Smooth muscle cell (in vitro differentiated cells): Measurements from ENCODE around the gene RXRA. TPM values are rescaled to one million over a fixed set of nuclear protein-coding genes. Genes with fewer than 3 reads are reported as not detected.

ENCODE experiments used
- DNase-seq: peaks from one replicate; lab custom pipeline; 2025; ENCODE audit not compliant: unreplicated experiment; lab: John Stamatoyannopoulos, UW
- H2AFZ ChIP-seq: fragments of 200-600 bp; sonication (generic); 2 replicates; pipeline ENCODE4 v1.6.0; 2016; ENCODE audit warnings: antibody characterized with exemption, low read depth, mild to moderate bottlenecking
- H3F3A ChIP-seq: fragments of 200-600 bp; sonication (generic); 2 replicates; pipeline ENCODE4 v1.6.0; 2017; ENCODE audit warnings: antibody characterized with exemption, low read depth
- H3K27ac ChIP-seq: fragments of 200-600 bp; sonication (generic); 2 replicates; pipeline ENCODE4 v1.5.1; 2016; ENCODE audit warnings: low read depth, mild to moderate bottlenecking
- H3K27me3 ChIP-seq: fragments of 200-600 bp; sonication (generic); 2 replicates; pipeline ENCODE4 v1.6.1; 2016; ENCODE audit warnings: low read depth, mild to moderate bottlenecking
- H3K36me3 ChIP-seq: fragments of 200-600 bp; sonication (generic); 2 replicates; pipeline ENCODE4 v1.5.1; 2016; ENCODE audit warnings: low read depth
- H3K4me1 ChIP-seq: fragments of 200-600 bp; sonication (generic); 2 replicates; pipeline ENCODE4 v1.5.1; 2016; ENCODE audit warnings: low read depth
- H3K4me2 ChIP-seq: fragments of 200-600 bp; sonication (generic); 2 replicates; pipeline ENCODE4 v1.6.0; 2016; ENCODE audit warnings: mild to moderate bottlenecking
- H3K4me3 ChIP-seq: fragments of 200-600 bp; sonication (generic); 2 replicates; pipeline ENCODE4 v1.5.1; 2016; ENCODE audit warnings: mild to moderate bottlenecking
- H3K79me2 ChIP-seq: fragments of 200-600 bp; sonication (generic); 2 replicates; pipeline ENCODE4 v1.6.0; 2016; ENCODE audit warnings: low read depth, mild to moderate bottlenecking
- H3K9ac ChIP-seq: fragments of 200-600 bp; sonication (generic); 2 replicates; pipeline ENCODE4 v1.6.0; 2016; ENCODE audit warnings: low read depth
- H3K9me3 ChIP-seq: fragments of 200-600 bp; sonication (generic); replicated peaks from 2 replicates; pipeline ENCODE4 v1.5.1; 2016; ENCODE audit warnings: low read depth
- H4K20me1 ChIP-seq: fragments of 200-600 bp; sonication (generic); 2 replicates; pipeline ENCODE4 v1.6.0; 2016; ENCODE audit warnings: low read depth
- CTCF ChIP-seq: fragments of 200-600 bp; sonication (generic); IDR thresholded peaks from 2 replicates; pipeline ENCODE4 v1.5.1; 2017; ENCODE audit warnings: borderline replicate concordance, mild to moderate bottlenecking, antibody characterized with exemption; ENCODE audit not compliant: insufficient read depth, poor library complexity, severe bottlenecking
- WGBS: methylation state at CpG from one replicate; pipeline ENCODE4 v1.1.7; 2016; ENCODE audit warnings: low lambda C conversion rate; 5-methylcytosine and 5-hydroxymethylcytosine counted together
- polyA plus RNA-seq: library from polyadenylated mRNA; unstranded; fragments of >200 nt; fragmentation: Nextera tagmentation; extraction: Ambion mirVana; gene quantifications from 2 replicates; pipeline ENCODE4 v1.2.1, GENCODE V29; 2016
- total RNA-seq: library from RNA; depleted of rRNA; stranded (reverse); fragments of >200 nt; gene quantifications from 2 replicates; pipeline ENCODE4 v1.2.3, GENCODE V29; 2014

RXRA gene
- total and polyA plus RNA-seq, 2 experiments from 2014 or later, result 8.9 to 23.1 TPM

- Histone ChIP-seq H3K27me3 (no peaks in the 10 kb centered on the region), H4K20me1 (peaks cover 44% of the 10 kb centered on the region), H3K9me3 (no peaks in the 10 kb centered on the region), H3F3A (peaks cover 8% of the 10 kb centered on the region), H3K4me3 (no peak overlapping the region), H2AFZ (no peak overlapping the region), H3K36me3 (no peaks in the 10 kb centered on the region), H3K4me1 (no peaks in the 10 kb centered on the region), H3K27ac (no peak overlapping the region), H3K9ac (no peak overlapping the region), H3K4me2 (no peak overlapping the region), H3K79me2 (no peaks in the 10 kb centered on the region)
- WGBS, result 95% methylated on average over 21 of the region's 21 CpGs
- TF ChIP-seq CTCF, result no peak
- DNase-seq, result no peak
These were observed 103.2 kb downstream of the RXRA start for GRCh38 chr9:134429481-134429880.

GRCh38 chr9:134431095-134431494 is 104.8 kb downstream of the RXRA start:
- 61% methylated on average over 6 of the region's 6 CpGs for WGBS
- H3K27me3 ChIP-seq, result no peaks in the 10 kb centered on the region
- no peaks in the 10 kb centered on the region for H3K36me3 ChIP-seq
- H3K27ac ChIP-seq, result no peak overlapping the region
- H4K20me1 ChIP-seq, result peaks cover 30% of the 10 kb centered on the region
- no peak for TF ChIP-seq CTCF
- peaks cover 13% of the 10 kb centered on the region for H3F3A ChIP-seq
- H3K4me1 ChIP-seq, result no peaks in the 10 kb centered on the region
- no peak overlapping the region for H3K4me3 ChIP-seq
- no peaks in the 10 kb centered on the region for H3K9me3 ChIP-seq
- H3K79me2 ChIP-seq, result no peaks in the 10 kb centered on the region
- no peak overlapping the region for H3K4me2 ChIP-seq
- no peak overlapping the region for H3K9ac ChIP-seq
- no peak overlapping the region for H2AFZ ChIP-seq
- no peak for DNase-seq

- peaks cover 13% of the 10 kb centered on the region for H3F3A ChIP-seq
- H3K27ac ChIP-seq, result no peak overlapping the region
- no peak overlapping the region for H3K4me2 ChIP-seq
- no peak for TF ChIP-seq CTCF
- no peak for DNase-seq
- WGBS, result 97% methylated on average over 16 of the region's 16 CpGs
- no peak overlapping the region for H3K4me3 ChIP-seq
- H3K36me3 ChIP-seq, result no peaks in the 10 kb centered on the region
- no peaks in the 10 kb centered on the region for H3K27me3 ChIP-seq
- H3K9me3 ChIP-seq, result no peaks in the 10 kb centered on the region
- peaks cover 25% of the 10 kb centered on the region for H4K20me1 ChIP-seq
- H3K4me1 ChIP-seq, result no peaks in the 10 kb centered on the region
- no peak overlapping the region for H3K9ac ChIP-seq
- no peak overlapping the region for H2AFZ ChIP-seq
- H3K79me2 ChIP-seq, result no peaks in the 10 kb centered on the region
These were observed 105.4 kb downstream of the RXRA start for GRCh38 chr9:134431626-134432025.

GRCh38 chr9:134432471-134432870 is 106.2 kb downstream of the RXRA start:
- no peaks in the 10 kb centered on the region for H3K4me1 ChIP-seq
- no peaks in the 10 kb centered on the region for H3K9me3 ChIP-seq
- no peaks in the 10 kb centered on the region for H3K79me2 ChIP-seq
- H3K9ac ChIP-seq, result no peak overlapping the region
- H3K27me3 ChIP-seq, result no peaks in the 10 kb centered on the region
- H3K36me3 ChIP-seq, result no peaks in the 10 kb centered on the region
- 84% methylated on average over 13 of the region's 14 CpGs for WGBS
- H2AFZ ChIP-seq, result no peak overlapping the region
- peaks cover 16% of the 10 kb centered on the region for H4K20me1 ChIP-seq
- peaks cover 13% of the 10 kb centered on the region for H3F3A ChIP-seq
- H3K4me2 ChIP-seq, result no peak overlapping the region
- no peak overlapping the region for H3K27ac ChIP-seq
- TF ChIP-seq CTCF, result no peak
- no peak overlapping the region for H3K4me3 ChIP-seq
- DNase-seq, result no peak
